Activated CD4-positive, alpha-beta T cell treated with anti-CD3 and anti-CD28 coated beads for 24 hours (primary cell): Measurements from ENCODE around the gene FAM209A.
"Not testable (repeated sequence)": the region's sequence is repeated elsewhere in the genome, so short reads cannot be mapped to it uniquely, and the experiment has no call there.

ENCODE experiments used
- DNase-seq, 2 donors: peaks; one replicate each; pipeline ENCODE4 v3.0.0-alpha.2; 2020; ENCODE audit warnings: low read depth in 2 of 2

FAM209A gene, protein sequence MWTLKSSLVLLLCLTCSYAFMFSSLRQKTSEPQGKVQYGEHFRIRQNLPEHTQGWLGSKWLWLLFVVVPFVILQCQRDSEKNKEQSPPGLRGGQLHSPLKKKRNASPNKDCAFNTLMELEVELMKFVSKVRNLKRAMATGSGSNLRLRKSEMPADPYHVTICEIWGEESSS

GRCh38 chr20:56524444-56524843, at the start of gene FAM209A:
TSS of gene FAM209A (plus strand) at chr20:56524744. CDS start at chr20:56524809, 65 bp downstream.
- DNase-seq, result not testable (repeated sequence)

DNA sequence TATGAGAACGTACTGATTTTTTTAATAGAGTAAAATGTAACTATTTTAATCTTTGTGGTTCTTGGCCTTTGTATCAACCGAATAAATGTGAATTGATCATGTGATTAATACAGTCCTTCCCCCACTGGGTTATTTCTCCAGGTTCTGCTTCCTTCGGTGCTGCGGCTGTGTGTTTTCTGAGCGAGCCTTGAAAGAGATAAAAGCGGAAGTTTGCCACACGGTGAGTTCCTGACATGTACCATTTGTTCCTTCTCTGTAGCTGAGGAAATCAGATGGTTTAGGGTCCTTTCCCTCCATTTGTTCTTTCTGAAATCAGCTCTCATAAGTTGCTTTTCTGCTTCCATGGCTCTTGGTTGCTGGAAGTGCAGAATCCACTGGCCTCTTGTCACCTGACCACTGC, 40.6 kb upstream of the FAM209A start:
- DNase-seq, result no peak

GRCh38 chr20:56487216-56487615, 37.3 kb upstream of the FAM209A start:
- DNase-seq, result no peak

DNA sequence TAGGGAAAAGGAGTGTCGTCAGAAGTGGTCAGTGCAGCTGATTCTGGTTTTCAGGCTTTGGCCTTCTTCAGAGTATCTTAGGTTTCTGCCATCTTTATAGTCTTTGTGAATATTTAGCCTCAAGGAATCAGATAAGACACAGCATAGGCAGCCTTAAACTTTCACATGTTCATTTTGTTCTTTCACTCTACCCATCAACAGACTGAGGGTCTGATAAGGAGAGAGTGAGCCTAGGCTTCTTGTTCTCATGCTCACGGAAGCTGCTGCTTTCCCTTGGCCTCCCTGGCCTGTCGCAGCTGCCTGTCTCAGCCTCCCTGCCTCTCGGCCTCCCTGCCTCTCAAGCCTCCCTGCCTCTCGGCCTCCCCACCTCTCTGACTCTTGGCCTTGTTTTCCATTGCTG, 36.0 kb upstream of the FAM209A start:
- no peak for DNase-seq

GRCh38 chr20:56501116-56501515, 23.4 kb upstream of the FAM209A start:
- no peak for DNase-seq

- no peak for DNase-seq
Observed at GRCh38 chr20:56503916-56504315, 20.6 kb upstream of the FAM209A start.

- DNase-seq, result peak in 1 of 2 donors; percentile 3
Observed at GRCh38 chr20:56504373-56505005, 20.1 kb upstream of the FAM209A start.

- DNase-seq, result no peak
Observed at GRCh38 chr20:56506103-56506502, 18.4 kb upstream of the FAM209A start.

DNA sequence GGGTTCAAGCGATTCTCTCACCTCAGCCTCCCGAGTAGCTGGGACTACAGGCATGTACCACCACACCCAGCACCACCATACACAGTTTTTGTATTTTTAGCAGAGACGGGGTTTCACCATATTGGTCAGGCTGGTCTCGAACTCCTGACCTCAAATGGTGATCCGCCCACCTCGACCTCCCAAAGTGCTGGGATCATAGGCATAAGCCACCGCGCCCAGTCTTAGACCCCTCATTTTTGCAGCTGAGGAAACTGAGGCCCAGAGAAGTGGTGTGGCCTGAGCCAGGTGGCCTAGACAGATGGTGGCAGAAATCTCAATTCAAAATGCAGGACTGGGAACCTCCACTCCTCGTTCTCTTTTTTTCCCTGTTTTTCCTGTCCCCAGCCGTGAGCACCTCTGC, 12.6 kb upstream of the FAM209A start:
- no peak for DNase-seq

DNA sequence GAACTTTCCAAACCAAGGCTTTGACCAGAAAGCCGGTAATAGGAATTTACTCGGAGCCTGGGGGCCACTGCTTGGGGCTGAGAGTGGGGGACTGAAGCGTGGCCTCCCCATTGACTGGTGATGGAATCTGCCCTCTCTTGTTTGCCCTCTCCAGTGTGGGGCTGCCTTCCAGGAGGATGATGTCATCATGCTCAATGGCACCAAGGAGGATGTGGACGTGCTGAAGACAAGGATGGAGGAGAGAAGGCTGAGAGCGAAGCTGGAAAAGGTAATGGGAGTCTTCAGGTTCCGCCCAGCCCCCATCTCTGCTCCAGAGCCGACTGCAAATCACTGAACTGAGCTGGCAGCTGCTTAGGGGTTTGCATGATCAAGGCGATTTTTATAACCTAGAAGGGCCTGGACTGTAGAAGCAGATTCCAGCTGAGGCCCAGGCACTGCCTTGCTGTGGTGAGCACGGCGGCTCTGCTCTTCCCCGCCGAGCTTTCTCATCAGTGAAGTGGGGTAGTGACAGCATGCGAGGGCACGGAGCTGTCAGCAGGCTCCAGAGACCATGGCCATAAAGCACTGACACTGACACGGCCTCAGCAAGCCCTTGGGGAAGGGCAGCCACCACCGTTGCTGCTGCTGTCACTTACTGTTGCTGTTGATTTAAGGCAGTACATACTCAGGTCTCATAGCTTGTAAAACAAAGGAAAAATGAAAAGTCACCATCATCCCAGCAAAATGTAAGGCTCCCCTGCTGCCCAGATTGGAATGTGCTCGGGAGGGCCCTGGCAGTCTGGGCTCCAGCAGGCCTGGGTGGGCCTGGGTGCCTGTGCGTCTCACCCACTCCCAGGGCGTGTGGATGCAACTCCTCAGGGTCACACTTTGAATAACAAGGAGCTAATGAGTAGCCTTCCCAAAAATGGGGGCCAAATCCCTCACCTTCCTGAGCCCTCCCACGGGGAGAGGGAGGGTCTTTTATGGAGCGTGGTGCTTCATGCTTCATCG, 11.1 kb upstream of the FAM209A start:
- no peak for DNase-seq

DNA sequence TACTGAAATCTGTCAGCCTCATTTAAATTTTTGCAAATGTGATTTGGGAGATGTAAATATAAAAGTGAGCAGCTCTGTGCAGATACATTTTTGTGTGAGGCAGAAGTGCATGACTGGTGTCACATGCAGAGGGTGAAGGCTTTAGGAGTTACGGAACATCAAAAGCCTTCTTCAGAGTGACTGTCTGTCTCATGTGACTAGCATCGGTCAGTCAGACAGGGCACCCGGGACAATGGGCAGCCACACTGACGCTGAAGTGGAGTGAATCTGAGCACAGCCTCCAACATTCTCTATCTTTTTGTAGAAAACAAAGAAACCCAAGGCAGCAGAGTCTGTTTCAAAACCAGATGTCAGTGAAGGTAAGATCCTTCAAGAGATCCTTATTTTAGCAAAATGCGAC, 7.9 kb upstream of the FAM209A start:
- no peak for DNase-seq

DNA sequence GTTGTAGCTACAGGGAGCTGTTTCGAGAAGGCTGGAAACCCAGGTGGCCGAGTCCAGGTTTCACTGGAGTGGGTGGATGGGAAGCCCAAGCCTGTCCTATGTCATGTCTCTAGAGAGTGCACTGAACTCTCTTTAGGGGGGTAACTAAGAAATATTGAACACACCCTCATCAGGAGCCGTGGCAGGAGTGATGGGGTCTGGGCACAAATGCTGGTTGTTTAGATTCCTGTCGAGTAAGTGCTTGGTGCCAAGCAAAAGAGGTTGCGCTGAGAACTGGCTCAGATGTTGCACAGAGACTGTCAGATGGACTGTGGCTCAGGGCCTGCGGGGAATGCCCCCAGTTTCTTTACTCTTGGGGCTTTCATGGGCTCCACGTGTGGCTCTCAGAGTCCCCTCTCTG, 7.3 kb upstream of the FAM209A start:
- DNase-seq, result no peak

- no peak for DNase-seq
Observed at GRCh38 chr20:56517641-56518040, 6.9 kb upstream of the FAM209A start.

- DNase-seq, result no peak
Observed at GRCh38 chr20:56518126-56518525, 6.4 kb upstream of the FAM209A start.

- no peak for DNase-seq
Observed at GRCh38 chr20:56518721-56519398, 5.7 kb upstream of the FAM209A start.

- DNase-seq, result no peak
Observed at GRCh38 chr20:56519551-56519950, 5.0 kb upstream of the FAM209A start.

GRCh38 chr20:56520180-56520579, 4.4 kb upstream of the FAM209A start:
- no peak for DNase-seq

- not testable (repeated sequence) for DNase-seq
Observed at GRCh38 chr20:56520746-56521354, 3.7 kb upstream of the FAM209A start.

- no peak for DNase-seq
Observed at GRCh38 chr20:56522311-56522710, 2.2 kb upstream of the FAM209A start.

GRCh38 chr20:56527521-56527920, 3.0 kb downstream of the FAM209A start:
- DNase-seq, result no peak

- DNase-seq, result not testable (repeated sequence)
Observed at GRCh38 chr20:56532946-56533345, 8.4 kb downstream of the FAM209A start, which contains the start of gene FAM209B. TSS of gene FAM209B (plus strand) at chr20:56533246. CDS start at chr20:56533342, 96 bp downstream.
